Measurements from ENCODE around the gene PIAS1.
"Not testable (repeated sequence)": the region's sequence is repeated elsewhere in the genome, so short reads cannot be mapped to it uniquely, and the experiment has no call there.

The PIAS1 gene

DNA sequence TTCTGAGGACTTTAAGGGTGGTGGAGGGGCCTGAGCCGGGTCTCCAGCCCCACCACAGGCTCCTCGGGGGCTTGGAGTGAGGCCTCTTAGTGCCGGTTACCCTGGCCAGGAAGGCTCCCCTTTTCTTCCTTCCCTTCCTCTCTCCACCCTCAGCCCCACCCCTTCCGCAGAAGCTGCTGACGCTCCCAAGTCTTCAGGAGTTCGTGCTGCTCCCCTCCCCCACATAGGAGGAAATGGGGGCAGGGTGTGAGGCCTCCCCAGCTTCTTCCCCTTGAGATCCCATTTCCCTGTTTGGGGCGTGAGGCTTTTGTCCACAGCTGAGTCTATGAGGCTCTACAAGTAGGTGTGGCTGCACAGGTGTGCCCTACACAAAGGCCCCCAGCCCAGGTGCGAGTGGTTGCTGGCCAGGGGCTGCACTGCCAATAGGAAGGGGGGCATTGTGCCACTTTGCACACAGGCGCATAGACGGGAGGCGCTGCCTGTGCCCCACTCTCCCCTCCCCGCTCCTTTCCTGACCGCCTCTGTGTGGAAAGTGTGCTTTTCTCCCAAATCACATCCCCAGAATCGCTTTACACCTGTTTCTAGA is 151.9 kb downstream of the PIAS1 start:
- DNase-seq: no peak

DNA sequence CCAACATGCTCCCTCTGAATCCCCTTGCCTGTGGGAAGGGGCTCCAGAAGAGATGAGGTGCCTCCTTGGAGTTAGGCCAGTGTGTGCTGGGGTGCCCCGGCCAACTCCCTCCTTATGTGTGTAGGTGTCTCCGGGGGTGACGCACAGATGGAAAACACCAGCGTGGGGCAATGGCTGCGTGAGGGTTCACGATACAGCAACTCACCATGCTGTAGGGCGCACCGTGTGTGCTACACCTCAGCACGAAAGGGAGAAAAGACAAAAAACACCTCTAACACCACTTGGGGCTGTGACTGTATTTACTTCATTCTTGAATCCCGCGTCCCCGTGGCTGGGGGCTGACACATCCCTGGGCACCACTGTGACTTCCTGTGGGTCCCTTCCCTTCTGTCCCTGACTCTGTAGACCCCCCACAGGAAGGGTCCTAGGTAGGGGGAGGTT is 152.6 kb downstream of the PIAS1 start:
- DNase-seq: no peak

DNA sequence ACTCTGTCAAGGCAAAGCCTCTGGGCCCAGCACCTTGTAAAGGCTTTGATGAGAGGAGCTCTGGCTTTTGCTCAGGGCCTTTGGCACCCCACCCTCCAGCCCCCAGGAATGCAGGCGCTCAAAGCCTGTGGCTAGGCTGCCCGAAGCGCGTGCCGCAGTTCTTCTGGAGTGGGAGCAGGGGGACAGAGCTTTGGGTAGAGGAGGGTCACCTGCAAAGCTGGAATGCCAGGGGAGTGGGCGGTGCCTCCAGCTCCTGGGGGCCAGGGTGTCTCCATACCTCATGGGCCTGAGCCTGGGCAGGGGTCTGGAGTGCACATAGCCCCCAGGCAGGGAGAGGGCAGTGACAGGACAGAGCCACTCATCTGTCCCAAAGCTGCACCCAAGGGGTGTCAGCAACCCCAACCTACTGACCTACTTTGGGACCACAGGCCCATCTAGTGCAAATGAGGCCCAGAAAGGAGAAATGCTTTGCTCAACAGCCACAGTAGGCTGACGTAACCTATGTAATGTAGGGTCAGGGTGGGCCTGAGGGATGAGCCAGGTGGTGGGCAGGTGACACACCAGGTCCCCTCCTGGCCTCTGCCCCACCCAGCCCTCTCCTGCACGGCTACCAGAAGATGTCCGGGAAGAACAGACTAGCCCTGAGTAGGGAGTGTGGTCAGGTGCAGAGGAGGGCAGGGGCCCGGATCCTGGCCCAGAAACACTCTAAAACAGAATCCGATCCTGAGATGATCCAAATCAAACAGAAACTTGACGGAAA is 153.2 kb downstream of the PIAS1 start:
- no peak for DNase-seq

DNA sequence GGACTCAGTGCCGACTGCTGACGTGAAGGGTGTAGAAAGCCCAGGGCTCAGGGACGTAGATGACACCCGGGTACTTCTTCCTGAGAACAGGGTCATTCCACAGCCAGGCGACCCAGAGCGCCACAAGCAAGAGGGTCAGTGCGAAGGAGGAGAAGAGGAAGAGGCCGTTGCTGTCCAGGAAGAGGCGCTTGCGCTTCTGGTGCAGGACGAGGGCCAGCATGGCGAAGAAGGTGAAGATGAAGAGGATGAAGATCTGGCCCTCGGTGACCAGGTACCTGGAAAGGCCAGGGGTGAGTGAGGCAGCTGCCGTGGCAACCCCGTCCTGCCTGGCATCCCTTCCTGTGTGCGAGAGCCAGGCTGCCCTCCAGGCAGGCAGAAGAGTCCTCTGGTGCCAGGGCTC is 154.0 kb downstream of the PIAS1 start:
- DNase-seq: no peak

DNA sequence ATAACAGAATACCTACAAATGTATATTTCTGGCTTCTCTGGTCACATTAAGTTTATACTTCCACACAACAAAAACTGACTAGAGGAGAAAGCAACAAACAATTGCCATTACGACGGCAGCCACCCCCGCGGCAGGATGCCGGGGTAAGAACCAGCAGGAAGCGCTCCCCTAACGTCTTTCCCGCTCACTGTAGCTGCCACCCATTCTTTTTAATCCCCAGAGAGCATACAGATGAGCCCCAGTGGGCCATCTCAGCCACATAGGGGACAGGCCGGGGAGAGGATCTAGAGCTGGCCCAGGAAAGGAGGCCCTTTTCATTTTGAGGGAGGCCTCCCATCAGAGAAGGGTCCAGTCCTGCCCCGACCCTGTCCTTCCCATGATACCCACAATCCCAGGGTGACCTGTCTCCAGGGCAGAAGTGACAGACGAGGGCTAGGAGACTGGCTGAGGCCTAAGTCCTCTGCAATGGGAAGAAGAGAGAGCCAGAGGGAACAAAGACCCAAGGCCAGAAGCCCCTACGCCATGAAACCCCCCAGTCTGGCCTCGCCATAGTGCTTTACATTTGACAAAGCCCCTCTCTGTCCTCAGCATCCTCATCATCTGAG is 154.6 kb downstream of the PIAS1 start:
- DNase-seq: no peak

- DNase-seq: no peak
Observed at GRCh38 chr15:68209272-68209671, 155.2 kb downstream of the PIAS1 start.

- DNase-seq: no peak
Observed at GRCh38 chr15:68209735-68210408, 155.8 kb downstream of the PIAS1 start.

DNA sequence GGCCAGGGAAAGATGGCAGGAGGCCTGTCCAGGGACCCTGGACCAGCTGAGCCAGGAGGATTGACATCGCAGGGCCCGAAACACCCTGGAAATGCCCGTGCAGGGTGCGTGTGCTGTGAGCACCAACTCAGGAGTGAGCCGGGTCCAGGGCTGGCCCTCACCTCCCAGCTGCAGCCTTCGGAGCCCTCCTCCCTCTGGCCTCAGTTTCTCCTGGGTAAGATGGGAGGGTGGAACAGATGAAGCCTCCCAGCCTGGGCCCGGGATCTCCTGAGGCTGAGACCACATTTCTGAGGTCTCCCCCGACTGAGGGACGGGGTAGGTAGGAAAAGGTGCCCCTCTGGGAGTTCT is 156.3 kb downstream of the PIAS1 start:
- DNase-seq: no peak

GRCh38 chr15:68210821-68211655 is 156.9 kb downstream of the PIAS1 start:
- DNase-seq: no peak

GRCh38 chr15:68211656-68212320 is 157.7 kb downstream of the PIAS1 start:
- no peak for DNase-seq

DNA sequence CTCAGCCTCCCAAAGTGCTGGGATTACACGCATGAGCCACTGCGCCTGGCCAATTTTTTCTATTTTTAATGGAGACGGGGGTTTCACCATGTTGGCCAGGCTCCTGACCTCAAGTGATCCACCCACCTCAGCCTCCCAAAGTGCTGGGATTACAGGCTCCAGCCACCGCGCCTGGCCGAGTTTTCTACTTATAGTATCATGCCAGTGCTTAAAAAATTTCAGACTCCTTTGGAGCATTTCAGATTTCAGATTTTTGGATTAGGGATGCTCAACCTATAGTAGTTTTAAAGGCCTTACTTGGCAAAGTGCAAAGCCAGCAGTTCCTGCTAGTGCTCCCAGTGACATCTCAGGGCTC is 159.4 kb downstream of the PIAS1 start:
- not testable (repeated sequence) for DNase-seq

- no peak for DNase-seq
Observed at GRCh38 chr15:68213991-68214837, 160.1 kb downstream of the PIAS1 start.

DNA sequence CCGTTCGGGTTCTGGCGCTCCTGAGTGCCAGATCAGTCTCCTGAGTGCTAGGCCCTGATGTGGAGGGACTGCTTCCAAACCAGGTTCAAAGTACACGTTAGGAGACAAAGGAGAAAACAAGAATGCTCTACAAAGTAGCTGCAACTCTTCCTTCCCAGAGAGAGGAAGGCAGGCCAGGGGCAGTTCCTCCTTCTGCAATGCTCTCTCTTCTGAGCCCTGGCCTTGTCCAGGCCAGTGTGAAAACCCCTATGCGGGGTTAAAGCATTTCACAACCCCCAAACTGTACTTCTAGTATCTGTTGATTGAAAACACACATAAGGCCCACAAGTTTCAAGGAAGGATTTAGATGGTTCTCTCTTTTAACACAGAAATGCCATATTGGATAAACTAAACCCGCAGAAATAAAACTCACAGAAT is 160.7 kb downstream of the PIAS1 start:
- DNase-seq: no peak

DNA sequence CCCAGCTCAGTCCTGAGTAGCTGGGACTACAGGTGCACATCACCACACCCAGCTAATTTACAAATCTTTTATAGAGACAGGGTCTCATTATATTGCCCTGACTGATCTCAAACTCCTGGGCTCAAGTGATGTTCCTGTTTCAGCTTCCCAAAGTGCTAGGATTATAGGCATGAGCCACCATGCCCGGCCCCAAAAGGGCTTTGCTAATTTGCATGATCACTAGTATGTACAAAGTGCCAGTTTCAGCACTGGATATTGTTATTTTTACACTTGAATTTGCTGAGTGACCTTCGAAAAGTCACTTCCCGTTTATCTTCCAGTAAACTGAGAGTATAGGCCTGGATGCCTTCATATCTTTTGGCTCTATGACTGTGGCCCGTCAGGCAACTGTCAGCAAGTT is 163.2 kb downstream of the PIAS1 start:
- no peak for DNase-seq

GRCh38 chr15:68218331-68218730 is 164.2 kb downstream of the PIAS1 start:
- DNase-seq: no peak

GRCh38 chr15:68218847-68219798 is 165.0 kb downstream of the PIAS1 start:
- no peak for DNase-seq

DNA sequence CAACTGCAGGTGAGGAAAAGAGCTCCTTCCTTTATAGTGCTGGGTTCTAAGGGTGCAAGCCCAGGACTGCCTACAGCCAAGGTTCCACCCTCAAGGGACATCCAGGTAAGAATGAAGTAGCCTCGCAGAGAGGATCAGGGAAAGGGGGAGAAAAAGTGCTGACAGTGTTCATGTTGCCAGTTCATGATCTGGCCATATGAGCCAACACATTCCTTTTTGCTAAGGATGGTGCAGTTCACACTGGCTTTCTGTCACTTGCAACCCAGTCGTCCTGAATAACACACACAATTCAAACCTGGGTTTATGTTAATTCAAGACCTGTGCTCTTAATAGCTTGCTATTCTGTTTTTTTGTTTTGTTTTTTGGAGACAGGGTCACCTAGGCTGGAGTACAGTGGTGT is 166.4 kb downstream of the PIAS1 start:
- no peak for DNase-seq

- DNase-seq: no peak
Observed at GRCh38 chr15:68220967-68221366, 166.9 kb downstream of the PIAS1 start.

DNA sequence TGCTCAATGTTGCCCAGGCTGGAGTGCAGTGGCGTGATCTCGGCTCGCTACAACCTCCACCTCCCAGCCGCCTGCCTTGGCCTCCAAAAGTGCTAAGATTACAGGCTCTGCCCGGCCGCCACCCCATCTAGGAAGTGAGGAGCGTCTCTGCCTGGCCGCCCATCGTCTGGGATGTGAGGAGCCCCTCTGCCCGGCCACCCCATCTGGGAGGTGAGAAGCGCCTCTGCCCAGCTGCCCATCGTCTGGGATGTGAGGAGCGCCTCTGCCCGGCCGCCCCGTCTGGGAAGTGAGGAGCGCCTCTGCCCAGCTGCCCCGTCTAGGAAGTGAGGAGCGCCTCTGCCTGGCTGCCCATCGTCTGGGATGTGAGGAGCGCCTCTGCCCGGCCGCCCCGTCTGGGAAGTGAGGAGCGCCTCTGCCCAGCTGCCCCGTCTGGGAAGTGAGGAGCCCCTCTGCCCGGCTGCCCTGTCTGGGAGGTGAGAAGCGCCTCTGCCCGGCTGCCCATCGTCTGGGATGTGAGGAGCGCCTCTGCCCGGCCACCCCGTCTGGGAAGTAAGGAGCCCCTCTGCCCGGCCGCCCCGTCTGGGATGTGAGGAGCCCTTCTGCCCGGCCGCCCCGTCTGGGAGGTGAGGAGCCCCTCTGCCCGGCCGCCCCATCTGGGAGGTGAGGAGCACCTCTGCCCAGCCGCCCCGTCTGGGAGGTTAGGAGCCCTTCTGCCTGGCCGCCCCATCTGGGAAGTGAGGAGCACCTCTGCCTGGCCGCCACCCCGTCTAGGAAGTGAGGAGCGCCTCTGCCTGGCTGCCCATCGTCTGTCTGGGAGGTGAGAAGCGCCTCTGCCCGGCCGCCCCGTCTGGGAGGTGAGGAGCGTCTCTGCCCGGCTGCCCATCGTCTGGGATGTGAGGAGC is 167.7 kb downstream of the PIAS1 start:
- not testable (repeated sequence) for DNase-seq

Data from NCI-H526 treated with DMSO at 0.1 percent for 48 hours (cell line).